GM21515 (cell line): ENCODE data around the gene DAZAP1.

Source experiments
- ATAC-seq: cut with Tn5 transposase; IDR thresholded peaks from one replicate; pipeline ENCODE4 v1.9.1; 2021; ENCODE audit not compliant: unreplicated experiment

Gene DAZAP1

GRCh38 chr19:1455336-1456120, 48.1 kb downstream of the DAZAP1 start:
- no peak for ATAC-seq

- ATAC-seq = no peak
Measured at GRCh38 chr19:1456121-1456900, 48.9 kb downstream of the DAZAP1 start.

GRCh38 chr19:1457031-1457739, 49.8 kb downstream of the DAZAP1 start:
- no peak for ATAC-seq

- ATAC-seq = no peak
Measured at GRCh38 chr19:1457892-1458291, 50.5 kb downstream of the DAZAP1 start.

GRCh38 chr19:1459479-1459878, 52.1 kb downstream of the DAZAP1 start:
- ATAC-seq = no peak

GRCh38 chr19:1460033-1460995, 52.9 kb downstream of the DAZAP1 start:
- no peak for ATAC-seq

GRCh38 chr19:1461862-1462261, 54.5 kb downstream of the DAZAP1 start:
- ATAC-seq = no peak

GRCh38 chr19:1465191-1466016, 58.0 kb downstream of the DAZAP1 start:
- ATAC-seq = no peak

GRCh38 chr19:1466018-1466460, 58.7 kb downstream of the DAZAP1 start:
- ATAC-seq = no peak

GRCh38 chr19:1466461-1467214, 59.3 kb downstream of the DAZAP1 start:
- ATAC-seq = no peak

GRCh38 chr19:1467215-1467489, 59.8 kb downstream of the DAZAP1 start:
- ATAC-seq = no peak

- no peak for ATAC-seq
Measured at GRCh38 chr19:1467490-1468273, 60.3 kb downstream of the DAZAP1 start.

GRCh38 chr19:1468274-1468820, 61.0 kb downstream of the DAZAP1 start:
- ATAC-seq = no peak

GRCh38 chr19:1468821-1469254, 61.5 kb downstream of the DAZAP1 start:
- ATAC-seq = no peak

GRCh38 chr19:1469255-1470054, 62.1 kb downstream of the DAZAP1 start:
- no peak for ATAC-seq

- no peak for ATAC-seq
Measured at GRCh38 chr19:1470055-1470304, 62.6 kb downstream of the DAZAP1 start.

GRCh38 chr19:1470305-1471009, 63.1 kb downstream of the DAZAP1 start:
- ATAC-seq = no peak
